Measurements from ENCODE around the gene DHRS1.
"Not testable (repeated sequence)": the region's sequence is repeated elsewhere in the genome, so short reads cannot be mapped to it uniquely, and the experiment has no call there.

Gene DHRS1

DNA sequence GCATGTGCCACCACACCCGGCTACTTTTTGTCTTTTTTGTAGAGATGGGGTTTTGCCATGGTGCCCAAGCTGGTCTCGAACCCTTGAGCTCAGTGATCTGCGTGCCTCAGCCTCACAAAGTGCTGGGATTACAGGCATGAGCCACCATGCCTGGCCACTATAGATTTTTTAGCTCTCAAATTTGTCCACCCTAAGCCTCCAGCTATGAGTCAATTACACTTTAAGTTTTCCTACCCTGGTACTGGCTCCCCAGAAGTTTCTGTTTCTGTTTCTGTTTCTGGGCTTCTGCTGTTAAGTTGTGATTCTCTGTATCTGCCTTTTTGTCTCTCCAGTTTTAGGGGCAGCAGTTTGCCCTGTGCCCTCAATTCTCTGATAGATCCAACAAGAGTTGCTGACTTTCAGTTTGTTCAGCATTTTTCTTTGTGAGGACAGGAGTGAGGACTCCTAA, 52.8 kb downstream of the DHRS1 start:
- Histone ChIP-seq H3K27me3 (ENCODE audit: control insufficient read depth in 1 of 2, insufficient read depth in 2 of 2, low read length in 2 of 2) (no peaks in the 10 kb centered on the region), H3K4me3 (ENCODE audit: low read depth in 1 of 2, low read length in 2 of 2) (no peak overlapping the region), H3K9ac (ENCODE audit: low read length) (no peak overlapping the region), H3K27ac (ENCODE audit: low read depth, low read length) (no peak overlapping the region), H3K4me1 (ENCODE audit: insufficient read depth, low read length) (peaks cover 6% of the 10 kb centered on the region), H3K36me3 (ENCODE audit: insufficient read depth, low read length) (no peaks in the 10 kb centered on the region), H3K9me3 (ENCODE audit: low read length) (no peaks in the 10 kb centered on the region)

GRCh38 chr14:24245350-24245749, 54.2 kb downstream of the DHRS1 start:
- not testable (repeated sequence) for H3K4me3 ChIP-seq (ENCODE audit: low read depth in 1 of 2, low read length in 2 of 2); H3K9me3 ChIP-seq (ENCODE audit: low read length); H3K36me3 ChIP-seq (ENCODE audit: insufficient read depth, low read length); H3K9ac ChIP-seq (ENCODE audit: low read length); H3K27ac ChIP-seq (ENCODE audit: low read depth, low read length); H3K27me3 ChIP-seq (ENCODE audit: control insufficient read depth in 1 of 2, insufficient read depth in 2 of 2, low read length in 2 of 2)
- H3K4me1 ChIP-seq (ENCODE audit: insufficient read depth, low read length) = peaks cover 20% of the 10 kb centered on the region

- peak overlapping the region; percentile 96 for H3K27ac ChIP-seq (ENCODE audit: low read depth, low read length)
- H3K9ac ChIP-seq (ENCODE audit: low read length) = peak overlapping the region; percentile 66
- H3K4me1 ChIP-seq (ENCODE audit: insufficient read depth, low read length) = peaks cover 34% of the 10 kb centered on the region
- H3K36me3 ChIP-seq (ENCODE audit: insufficient read depth, low read length) = peaks cover 27% of the 10 kb centered on the region
- H3K4me3 ChIP-seq (ENCODE audit: low read depth in 1 of 2, low read length in 2 of 2) = peak overlapping the region; percentile 78
- H3K9me3 ChIP-seq (ENCODE audit: low read length) = no peaks in the 10 kb centered on the region
- H3K27me3 ChIP-seq (ENCODE audit: control insufficient read depth in 1 of 2, insufficient read depth in 2 of 2, low read length in 2 of 2) = no peaks in the 10 kb centered on the region
These were observed 56.2 kb downstream of the DHRS1 start for GRCh38 chr14:24243336-24243836.

DNA sequence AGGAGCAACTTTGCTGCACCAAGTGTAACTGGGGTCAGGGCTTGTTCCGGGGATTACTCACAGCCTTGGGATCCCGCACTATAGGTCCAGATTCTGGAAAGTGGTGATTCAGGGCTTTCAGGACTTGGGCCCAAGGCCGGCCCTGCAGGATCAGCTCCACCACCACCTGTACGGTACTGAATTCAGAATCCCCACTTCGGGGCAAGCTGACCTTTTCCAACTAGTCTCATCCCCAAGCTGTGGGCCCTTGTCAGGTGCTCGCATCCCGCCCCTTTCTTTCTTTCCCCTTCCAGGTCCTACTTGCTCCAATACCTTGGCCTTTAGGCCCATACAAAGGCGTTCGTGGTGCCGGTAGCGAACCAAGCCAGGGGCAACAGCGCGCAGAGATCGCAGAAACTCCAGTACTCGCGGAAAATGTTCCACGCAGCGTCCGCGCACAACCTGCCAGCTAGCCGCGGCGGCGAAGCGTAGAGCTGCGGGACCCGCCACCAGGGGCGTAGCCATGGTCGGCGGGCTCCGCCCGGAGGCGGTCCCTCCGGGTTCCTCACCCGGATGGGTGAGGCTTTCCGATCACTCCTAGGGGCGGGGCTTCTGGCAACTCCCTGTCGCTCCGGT, 57.6 kb downstream of the DHRS1 start:
- H3K4me3 ChIP-seq (ENCODE audit: low read depth in 1 of 2, low read length in 2 of 2) = peak overlapping the region; percentile 78
- peak overlapping the region; percentile 96 for H3K27ac ChIP-seq (ENCODE audit: low read depth, low read length)
- H3K9me3 ChIP-seq (ENCODE audit: low read length) = no peaks in the 10 kb centered on the region
- H3K27me3 ChIP-seq (ENCODE audit: control insufficient read depth in 1 of 2, insufficient read depth in 2 of 2, low read length in 2 of 2) = no peaks in the 10 kb centered on the region
- peaks cover 42% of the 10 kb centered on the region for H3K36me3 ChIP-seq (ENCODE audit: insufficient read depth, low read length)
- H3K9ac ChIP-seq (ENCODE audit: low read length) = peak overlapping the region; percentile 66
- H3K4me1 ChIP-seq (ENCODE audit: insufficient read depth, low read length) = peaks cover 34% of the 10 kb centered on the region
